Trophoblast cell (in vitro differentiated cells and primary cell): ENCODE results near the gene GJA4.
A peak's percentile ranks its signal among the peaks of the same experiment; 100 is the strongest.

Experiments used
- DNase-seq, 2 donors: peaks; one replicate each; pipeline ENCODE4 v3.0.0-alpha.2; 2016
- H2AFZ ChIP-seq: 2 replicates; pipeline ENCODE4 v1.6.1; 2013; ENCODE audit warnings: low read length, moderate library complexity, mild to moderate bottlenecking; ENCODE audit not compliant: insufficient read depth, poor library complexity
- H2AK5ac ChIP-seq: 2 replicates; pipeline ENCODE4 v1.6.1; 2013; ENCODE audit warnings: mild to moderate bottlenecking, low read length
- H2BK120ac ChIP-seq: 2 replicates; pipeline ENCODE4 v1.6.1; 2013; ENCODE audit warnings: low read length, mild to moderate bottlenecking, moderate library complexity; ENCODE audit not compliant: insufficient read depth, poor library complexity
- H2BK12ac ChIP-seq: 2 replicates; pipeline ENCODE4 v1.6.1; 2013; ENCODE audit warnings: mild to moderate bottlenecking, low read length, moderate library complexity
- H2BK5ac ChIP-seq: 2 replicates; pipeline ENCODE4 v1.6.1; 2013; ENCODE audit warnings: low read length, low read depth, moderate library complexity, mild to moderate bottlenecking; ENCODE audit not compliant: poor library complexity
- H3K14ac ChIP-seq: 2 replicates; pipeline ENCODE4 v1.6.1; 2013; ENCODE audit warnings: mild to moderate bottlenecking, low read length
- H3K18ac ChIP-seq: 2 replicates; pipeline ENCODE4 v1.6.1; 2013; ENCODE audit warnings: mild to moderate bottlenecking, low read length
- H3K23ac ChIP-seq: 2 replicates; pipeline ENCODE4 v1.6.1; 2013; ENCODE audit warnings: low read length
- H3K27ac ChIP-seq: 2 replicates; pipeline ENCODE4 v1.5.1; 2013; ENCODE audit warnings: low read depth, mild to moderate bottlenecking, inconsistent platforms, low read length, moderate library complexity
- H3K27me3 ChIP-seq: 2 replicates; pipeline ENCODE4 v1.6.1; 2013; ENCODE audit warnings: inconsistent platforms, mild to moderate bottlenecking, low read length, moderate library complexity; ENCODE audit not compliant: insufficient read depth
- H3K36me3 ChIP-seq, 2 experiments: 1 replicate in 1 of 2; 2 replicates in 1 of 2; pipeline ENCODE4 v1.6.1; 2013; ENCODE audit warnings: low read length in 2 of 2, mild to moderate bottlenecking in 2 of 2, moderate library complexity in 1 of 2; ENCODE audit not compliant: insufficient read depth in 2 of 2, control insufficient read depth in 1 of 2
- H3K4ac ChIP-seq: 2 replicates; pipeline ENCODE4 v1.6.1; 2013; ENCODE audit warnings: low read depth, mild to moderate bottlenecking, low read length, moderate library complexity
- H3K4me1 ChIP-seq, 2 experiments: 1 replicate in 1 of 2; 2 replicates in 1 of 2; pipeline ENCODE4 v1.6.1; 2013; ENCODE audit warnings: low read length in 2 of 2, mild to moderate bottlenecking in 2 of 2, moderate library complexity in 1 of 2; ENCODE audit not compliant: insufficient read depth in 2 of 2, control insufficient read depth in 1 of 2
- H3K4me2 ChIP-seq: 2 replicates; pipeline ENCODE4 v1.6.1; 2013; ENCODE audit warnings: inconsistent platforms, mild to moderate bottlenecking, low read length, moderate library complexity
- H3K4me3 ChIP-seq: 2 replicates; pipeline ENCODE4 v1.5.1; 2013; ENCODE audit warnings: mild to moderate bottlenecking, low read depth, low read length, inconsistent platforms
- H3K79me1 ChIP-seq: one replicate; pipeline ENCODE4 v1.6.1; 2013; ENCODE audit warnings: low read length
- H3K79me2 ChIP-seq: 2 replicates; pipeline ENCODE4 v1.6.1; 2013; ENCODE audit warnings: low read length, mild to moderate bottlenecking; ENCODE audit not compliant: control insufficient read depth, insufficient read depth, poor library complexity
- H3K9ac ChIP-seq: 2 replicates; pipeline ENCODE4 v1.6.1; 2013; ENCODE audit warnings: mild to moderate bottlenecking, low read length
- H3K9me3 ChIP-seq: 2 replicates; pipeline ENCODE4 v1.6.1; 2013; ENCODE audit warnings: low read depth, mild to moderate bottlenecking, control low read depth, inconsistent platforms, low read length; ENCODE audit not compliant: insufficient read depth
- H4K12ac ChIP-seq: 2 replicates; pipeline ENCODE4 v1.6.1; 2013; ENCODE audit warnings: low read depth, mild to moderate bottlenecking, low read length, moderate library complexity
- H4K8ac ChIP-seq: 2 replicates; pipeline ENCODE4 v1.6.1; 2013; ENCODE audit warnings: low read depth, mild to moderate bottlenecking, low read length, moderate library complexity
- H4K91ac ChIP-seq: one replicate; pipeline ENCODE4 v1.6.1; 2013; ENCODE audit warnings: low read depth, mild to moderate bottlenecking, low read length, moderate library complexity
- WGBS: extraction: QIAGEN DNeasy Blood & Tissue Kit; methylation state at CpG from one replicate; pipeline ENCODE4 v1.1.7; 2013; ENCODE audit warnings: missing lambda C conversion rate; ENCODE audit not compliant: insufficient read length, insufficient coverage; ENCODE audit errors: extremely low coverage; 5-methylcytosine and 5-hydroxymethylcytosine counted together

Gene GJA4

GRCh38 chr1:34843392-34844251, 50.8 kb downstream of the GJA4 start:
- Histone ChIP-seq H4K8ac (no peak overlapping the region), H3K79me2 (no peaks in the 10 kb centered on the region), H2BK120ac (no peak overlapping the region), H2AFZ (no peak overlapping the region), H3K27me3 (no peaks in the 10 kb centered on the region), H3K36me3 (no peaks in the 10 kb centered on the region), H3K9ac (no peak overlapping the region), H3K9me3 (no peaks in the 10 kb centered on the region), H3K23ac (no peak overlapping the region), H3K79me1 (no peaks in the 10 kb centered on the region), H2AK5ac (no peak overlapping the region), H2BK12ac (no peak overlapping the region), H4K91ac (no peak overlapping the region), H2BK5ac (no peak overlapping the region), H4K12ac (no peak overlapping the region), H3K18ac (no peak overlapping the region), H3K4me2 (no peak overlapping the region), H3K27ac (no peak overlapping the region), H3K4me1 (peaks cover 16 to 28% of the 10 kb centered on the region in 2 experiments), H3K4me3 (no peak overlapping the region), H3K4ac (no peak overlapping the region), H3K14ac (no peak overlapping the region)
- no CpG with 5 or more reads among the region's 14 CpGs for WGBS
- no peak for DNase-seq

DNA sequence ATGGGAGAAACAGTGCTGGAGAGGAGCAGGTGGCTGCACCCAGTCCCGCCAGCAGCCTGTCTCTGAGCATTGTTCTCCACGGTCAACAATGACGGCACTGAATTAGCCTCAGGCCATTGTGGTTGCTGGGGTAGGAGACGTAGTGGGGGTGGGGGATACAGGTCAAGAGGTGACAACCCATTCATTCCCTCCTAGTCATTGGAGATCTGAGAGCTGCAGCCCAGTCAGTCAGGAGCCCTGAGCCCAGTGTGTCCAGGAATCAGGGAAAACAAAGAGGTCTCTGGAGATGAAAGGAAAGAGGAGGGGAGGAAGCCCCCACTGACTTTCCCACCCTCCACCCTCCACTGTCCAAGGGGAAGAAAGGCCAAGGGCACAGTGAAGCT, 51.4 kb downstream of the GJA4 start:
- Histone ChIP-seq H2BK5ac (no peak overlapping the region), H3K4me2 (no peak overlapping the region), H3K23ac (no peak overlapping the region), H4K91ac (no peak overlapping the region), H4K12ac (no peak overlapping the region), H3K36me3 (no peaks in the 10 kb centered on the region), H2AFZ (no peak overlapping the region), H3K9me3 (no peaks in the 10 kb centered on the region), H3K4me1 (peaks cover 16 to 28% of the 10 kb centered on the region in 2 experiments), H2BK120ac (no peak overlapping the region), H3K27ac (no peak overlapping the region), H4K8ac (no peak overlapping the region), H3K4ac (no peak overlapping the region), H3K14ac (no peak overlapping the region), H3K27me3 (no peaks in the 10 kb centered on the region), H2AK5ac (no peak overlapping the region), H2BK12ac (no peak overlapping the region), H3K9ac (no peak overlapping the region), H3K79me2 (no peaks in the 10 kb centered on the region), H3K4me3 (no peak overlapping the region), H3K18ac (no peak overlapping the region), H3K79me1 (no peaks in the 10 kb centered on the region)
- WGBS, result no CpG with 5 or more reads among the region's 4 CpGs
- peak; percentile 42 to 49 for DNase-seq
